ENCODE results near the gene CST9.

The CST9 gene

GRCh38 chr20:23602241-23602640 is 3.5 kb downstream of the CST9 start:
- TF ChIP-seq CTCF (IDR thresholded peaks at IDR 0.05) = no peak

GRCh38 chr20:23601715-23602114 is 4.0 kb downstream of the CST9 start:
- TF ChIP-seq CTCF (IDR thresholded peaks at IDR 0.05) = no peak

- no peak for TF ChIP-seq CTCF (IDR thresholded peaks at IDR 0.05)
These were observed 7.2 kb downstream of the CST9 start for GRCh38 chr20:23598481-23598880.

GRCh38 chr20:23596579-23597250 is 9.0 kb downstream of the CST9 start:
- no peak for TF ChIP-seq CTCF (IDR thresholded peaks at IDR 0.05)

GRCh38 chr20:23595941-23596340 is 9.8 kb downstream of the CST9 start:
- no peak for TF ChIP-seq CTCF (IDR thresholded peaks at IDR 0.05)

GRCh38 chr20:23588434-23589403 is 17.0 kb downstream of the CST9 start:
- TF ChIP-seq CTCF (IDR thresholded peaks at IDR 0.05) = no peak

- TF ChIP-seq CTCF (IDR thresholded peaks at IDR 0.05) = no peak
These were observed 18.1 kb downstream of the CST9 start for GRCh38 chr20:23587631-23588030.
